Trophoblast cell (in vitro differentiated cells and primary cell): ENCODE measurements around the gene EML6.
A peak's percentile ranks its signal among the peaks of the same experiment; 100 is the strongest.

Source experiments
- DNase-seq, 2 donors: peaks; one replicate each; pipeline ENCODE4 v3.0.0-alpha.2; 2016
- H2AFZ ChIP-seq: 2 replicates; pipeline ENCODE4 v1.6.1; 2013; ENCODE audit warnings: low read length, moderate library complexity, mild to moderate bottlenecking; ENCODE audit not compliant: insufficient read depth, poor library complexity
- H2AK5ac ChIP-seq: 2 replicates; pipeline ENCODE4 v1.6.1; 2013; ENCODE audit warnings: mild to moderate bottlenecking, low read length
- H2BK120ac ChIP-seq: 2 replicates; pipeline ENCODE4 v1.6.1; 2013; ENCODE audit warnings: low read length, mild to moderate bottlenecking, moderate library complexity; ENCODE audit not compliant: insufficient read depth, poor library complexity
- H2BK12ac ChIP-seq: 2 replicates; pipeline ENCODE4 v1.6.1; 2013; ENCODE audit warnings: mild to moderate bottlenecking, low read length, moderate library complexity
- H2BK5ac ChIP-seq: 2 replicates; pipeline ENCODE4 v1.6.1; 2013; ENCODE audit warnings: low read length, low read depth, moderate library complexity, mild to moderate bottlenecking; ENCODE audit not compliant: poor library complexity
- H3K14ac ChIP-seq: 2 replicates; pipeline ENCODE4 v1.6.1; 2013; ENCODE audit warnings: mild to moderate bottlenecking, low read length
- H3K18ac ChIP-seq: 2 replicates; pipeline ENCODE4 v1.6.1; 2013; ENCODE audit warnings: mild to moderate bottlenecking, low read length
- H3K23ac ChIP-seq: 2 replicates; pipeline ENCODE4 v1.6.1; 2013; ENCODE audit warnings: low read length
- H3K27ac ChIP-seq: 2 replicates; pipeline ENCODE4 v1.5.1; 2013; ENCODE audit warnings: low read depth, mild to moderate bottlenecking, inconsistent platforms, low read length, moderate library complexity
- H3K27me3 ChIP-seq: 2 replicates; pipeline ENCODE4 v1.6.1; 2013; ENCODE audit warnings: inconsistent platforms, mild to moderate bottlenecking, low read length, moderate library complexity; ENCODE audit not compliant: insufficient read depth
- H3K36me3 ChIP-seq, 2 experiments: 1 replicate in 1 of 2; 2 replicates in 1 of 2; pipeline ENCODE4 v1.6.1; 2013; ENCODE audit warnings: low read length in 2 of 2, mild to moderate bottlenecking in 2 of 2, moderate library complexity in 1 of 2; ENCODE audit not compliant: insufficient read depth in 2 of 2, control insufficient read depth in 1 of 2
- H3K4ac ChIP-seq: 2 replicates; pipeline ENCODE4 v1.6.1; 2013; ENCODE audit warnings: low read depth, mild to moderate bottlenecking, low read length, moderate library complexity
- H3K4me1 ChIP-seq, 2 experiments: 1 replicate in 1 of 2; 2 replicates in 1 of 2; pipeline ENCODE4 v1.6.1; 2013; ENCODE audit warnings: low read length in 2 of 2, mild to moderate bottlenecking in 2 of 2, moderate library complexity in 1 of 2; ENCODE audit not compliant: insufficient read depth in 2 of 2, control insufficient read depth in 1 of 2
- H3K4me2 ChIP-seq: 2 replicates; pipeline ENCODE4 v1.6.1; 2013; ENCODE audit warnings: inconsistent platforms, mild to moderate bottlenecking, low read length, moderate library complexity
- H3K4me3 ChIP-seq: 2 replicates; pipeline ENCODE4 v1.5.1; 2013; ENCODE audit warnings: mild to moderate bottlenecking, low read depth, low read length, inconsistent platforms
- H3K79me1 ChIP-seq: one replicate; pipeline ENCODE4 v1.6.1; 2013; ENCODE audit warnings: low read length
- H3K79me2 ChIP-seq: 2 replicates; pipeline ENCODE4 v1.6.1; 2013; ENCODE audit warnings: low read length, mild to moderate bottlenecking; ENCODE audit not compliant: control insufficient read depth, insufficient read depth, poor library complexity
- H3K9ac ChIP-seq: 2 replicates; pipeline ENCODE4 v1.6.1; 2013; ENCODE audit warnings: mild to moderate bottlenecking, low read length
- H3K9me3 ChIP-seq: 2 replicates; pipeline ENCODE4 v1.6.1; 2013; ENCODE audit warnings: low read depth, mild to moderate bottlenecking, control low read depth, inconsistent platforms, low read length; ENCODE audit not compliant: insufficient read depth
- H4K12ac ChIP-seq: 2 replicates; pipeline ENCODE4 v1.6.1; 2013; ENCODE audit warnings: low read depth, mild to moderate bottlenecking, low read length, moderate library complexity
- H4K8ac ChIP-seq: 2 replicates; pipeline ENCODE4 v1.6.1; 2013; ENCODE audit warnings: low read depth, mild to moderate bottlenecking, low read length, moderate library complexity
- H4K91ac ChIP-seq: one replicate; pipeline ENCODE4 v1.6.1; 2013; ENCODE audit warnings: low read depth, mild to moderate bottlenecking, low read length, moderate library complexity
- WGBS: extraction: QIAGEN DNeasy Blood & Tissue Kit; methylation state at CpG from one replicate; pipeline ENCODE4 v1.1.7; 2013; ENCODE audit warnings: missing lambda C conversion rate; ENCODE audit not compliant: insufficient read length, insufficient coverage; ENCODE audit errors: extremely low coverage; 5-methylcytosine and 5-hydroxymethylcytosine counted together

Gene EML6

GRCh38 chr2:54763636-54764291 is 40.3 kb downstream of the EML6 start:
- Histone ChIP-seq H3K4me3 (no peak overlapping the region), H3K18ac (no peak overlapping the region), H3K79me1 (no peaks in the 10 kb centered on the region), H3K36me3 (no peaks in the 10 kb centered on the region), H2AK5ac (no peak overlapping the region), H2AFZ (no peak overlapping the region), H3K4me1 (no peaks in the 10 kb centered on the region), H3K14ac (no peak overlapping the region), H3K27me3 (no peaks in the 10 kb centered on the region), H3K4me2 (no peak overlapping the region), H3K79me2 (no peaks in the 10 kb centered on the region), H3K4ac (no peak overlapping the region), H2BK12ac (no peak overlapping the region), H3K9me3 (no peaks in the 10 kb centered on the region), H2BK120ac (no peak overlapping the region), H4K8ac (no peak overlapping the region), H2BK5ac (no peak overlapping the region), H4K91ac (no peak overlapping the region), H3K27ac (no peak overlapping the region), H4K12ac (no peak overlapping the region), H3K23ac (no peak overlapping the region), H3K9ac (no peak overlapping the region)
- peak; percentile 10 to 56 for DNase-seq
- no CpG with 5 or more reads among the region's 7 CpGs for WGBS

DNA sequence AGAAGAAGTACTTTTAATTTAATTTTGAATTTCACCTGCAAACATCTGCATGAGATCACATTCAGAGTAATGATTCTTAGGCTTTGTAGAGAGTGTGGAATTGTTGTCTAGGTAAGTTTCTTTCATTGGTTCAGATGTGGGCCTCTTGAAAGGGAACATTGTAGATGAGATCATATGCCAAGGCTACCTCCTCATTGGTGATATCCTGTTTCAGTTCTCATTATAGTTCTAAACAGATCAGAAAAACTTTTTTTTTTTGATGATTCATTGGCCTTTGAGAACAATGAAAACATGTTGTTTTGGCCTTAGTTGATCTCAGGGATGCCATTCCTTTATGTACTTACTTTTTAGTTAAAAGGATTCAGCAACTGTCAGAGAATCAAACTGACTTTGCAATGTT is 44.5 kb downstream of the EML6 start:
- no peak overlapping the region for H2BK12ac ChIP-seq
- H2AFZ ChIP-seq = no peak overlapping the region
- H3K18ac ChIP-seq = no peak overlapping the region
- no peak overlapping the region for H3K4ac ChIP-seq
- no peak overlapping the region for H2BK120ac ChIP-seq
- no peak overlapping the region for H3K9ac ChIP-seq
- H2AK5ac ChIP-seq = no peak overlapping the region
- no peak overlapping the region for H3K14ac ChIP-seq
- H3K4me1 ChIP-seq = no peaks in the 10 kb centered on the region
- H3K36me3 ChIP-seq = no peaks in the 10 kb centered on the region
- no peak overlapping the region for H3K23ac ChIP-seq
- no peak overlapping the region for H3K4me3 ChIP-seq
- no peak overlapping the region for H3K27ac ChIP-seq
- H3K79me1 ChIP-seq = no peaks in the 10 kb centered on the region
- H3K27me3 ChIP-seq = no peaks in the 10 kb centered on the region
- H4K91ac ChIP-seq = no peak overlapping the region
- no peak overlapping the region for H4K12ac ChIP-seq
- H3K9me3 ChIP-seq = no peaks in the 10 kb centered on the region
- no peak for DNase-seq
- H3K4me2 ChIP-seq = no peak overlapping the region
- H2BK5ac ChIP-seq = no peak overlapping the region
- no peaks in the 10 kb centered on the region for H3K79me2 ChIP-seq
- H4K8ac ChIP-seq = no peak overlapping the region

GRCh38 chr2:54768772-54769428 is 45.4 kb downstream of the EML6 start:
- Histone ChIP-seq H3K27me3 (no peaks in the 10 kb centered on the region), H4K8ac (no peak overlapping the region), H2BK120ac (no peak overlapping the region), H3K23ac (no peak overlapping the region), H2AFZ (no peak overlapping the region), H2BK12ac (no peak overlapping the region), H3K4me2 (no peak overlapping the region), H3K9me3 (no peaks in the 10 kb centered on the region), H3K27ac (no peak overlapping the region), H4K91ac (no peak overlapping the region), H3K9ac (no peak overlapping the region), H3K18ac (no peak overlapping the region), H4K12ac (no peak overlapping the region), H3K79me2 (no peaks in the 10 kb centered on the region), H3K36me3 (no peaks in the 10 kb centered on the region), H3K14ac (no peak overlapping the region), H3K4me3 (no peak overlapping the region), H2BK5ac (no peak overlapping the region), H3K4me1 (no peaks in the 10 kb centered on the region), H3K4ac (no peak overlapping the region), H2AK5ac (no peak overlapping the region), H3K79me1 (no peaks in the 10 kb centered on the region)
- DNase-seq = no peak
- no CpG with 5 or more reads among the region's 1 CpG for WGBS

GRCh38 chr2:54770211-54770610 is 46.7 kb downstream of the EML6 start:
- H4K12ac ChIP-seq = no peak overlapping the region
- H3K9ac ChIP-seq = no peak overlapping the region
- H3K14ac ChIP-seq = no peak overlapping the region
- no peak overlapping the region for H3K4ac ChIP-seq
- H4K91ac ChIP-seq = no peak overlapping the region
- no peaks in the 10 kb centered on the region for H3K4me1 ChIP-seq
- H3K4me2 ChIP-seq = no peak overlapping the region
- H3K79me1 ChIP-seq = no peaks in the 10 kb centered on the region
- no peak overlapping the region for H3K23ac ChIP-seq
- H2AFZ ChIP-seq = no peak overlapping the region
- H3K36me3 ChIP-seq = no peaks in the 10 kb centered on the region
- DNase-seq = no peak
- no peak overlapping the region for H2BK120ac ChIP-seq
- no peak overlapping the region for H2AK5ac ChIP-seq
- H3K9me3 ChIP-seq = peaks cover 3% of the 10 kb centered on the region
- H2BK5ac ChIP-seq = no peak overlapping the region
- no peak overlapping the region for H2BK12ac ChIP-seq
- H3K18ac ChIP-seq = no peak overlapping the region
- no peaks in the 10 kb centered on the region for H3K27me3 ChIP-seq
- no peak overlapping the region for H3K4me3 ChIP-seq
- WGBS = no CpG with 5 or more reads among the region's 2 CpGs
- no peaks in the 10 kb centered on the region for H3K79me2 ChIP-seq
- no peak overlapping the region for H4K8ac ChIP-seq
- no peak overlapping the region for H3K27ac ChIP-seq
